GM19467 (cell line): ENCODE data around the gene C2CD2.
"Not testable (repeated sequence)": the region's sequence is repeated elsewhere in the genome, so short reads cannot be mapped to it uniquely, and the experiment has no call there.

ENCODE experiments used
- ATAC-seq: cut with Tn5 transposase; IDR thresholded peaks from one replicate; pipeline ENCODE4 v1.9.1; 2021; ENCODE audit warnings: mild to moderate bottlenecking, moderate library complexity; ENCODE audit not compliant: unreplicated experiment

C2CD2 gene

GRCh38 chr21:41959697-41960096 lies 5.9 kb upstream of the C2CD2 start:
- ATAC-seq: not testable (repeated sequence)

DNA sequence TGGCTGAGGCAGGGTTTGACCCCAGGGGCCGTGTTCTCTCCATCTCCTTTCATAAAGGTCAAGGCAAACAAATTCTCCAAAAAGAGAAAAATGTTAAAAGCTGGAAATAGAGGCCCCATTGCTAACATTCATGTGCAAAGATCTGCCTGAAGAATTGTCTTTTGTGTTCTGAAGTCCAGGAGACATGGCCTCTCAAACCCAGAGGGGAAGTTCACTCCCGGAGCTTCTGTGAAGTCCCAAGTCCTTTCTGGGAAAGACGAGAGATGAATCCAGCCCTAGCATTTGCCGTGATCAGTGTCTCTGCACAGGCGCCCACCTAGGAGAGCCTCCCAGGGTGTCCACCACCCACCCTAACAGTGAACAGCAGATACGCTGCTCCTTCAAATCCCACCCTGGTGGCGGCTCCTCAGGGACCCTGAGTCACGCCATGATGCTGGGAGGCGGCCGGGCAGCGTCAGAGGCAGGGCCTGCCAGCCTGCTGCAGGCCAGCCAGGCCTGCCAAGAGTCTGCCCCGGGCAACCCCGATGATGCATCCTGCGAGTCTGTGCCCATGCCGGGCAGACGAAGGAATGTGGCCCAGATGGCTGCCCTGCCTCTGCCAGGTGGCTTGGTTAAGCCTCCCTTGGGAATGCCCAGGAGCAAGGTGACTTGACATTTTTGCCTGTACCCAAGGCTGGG lies 5.2 kb upstream of the C2CD2 start:
- no peak for ATAC-seq

- no peak for ATAC-seq
Observed at GRCh38 chr21:41957991-41958766, 4.4 kb upstream of the C2CD2 start.

GRCh38 chr21:41956926-41957729 lies 3.3 kb upstream of the C2CD2 start:
- ATAC-seq: no peak

GRCh38 chr21:41955516-41955915 lies 1.7 kb upstream of the C2CD2 start:
- no peak for ATAC-seq

GRCh38 chr21:41954654-41955499 lies 1.1 kb upstream of the C2CD2 start:
- ATAC-seq: no peak

GRCh38 chr21:41953249-41953830 lies 478 bp downstream of the C2CD2 start:
- ATAC-seq: peak; percentile 28

DNA sequence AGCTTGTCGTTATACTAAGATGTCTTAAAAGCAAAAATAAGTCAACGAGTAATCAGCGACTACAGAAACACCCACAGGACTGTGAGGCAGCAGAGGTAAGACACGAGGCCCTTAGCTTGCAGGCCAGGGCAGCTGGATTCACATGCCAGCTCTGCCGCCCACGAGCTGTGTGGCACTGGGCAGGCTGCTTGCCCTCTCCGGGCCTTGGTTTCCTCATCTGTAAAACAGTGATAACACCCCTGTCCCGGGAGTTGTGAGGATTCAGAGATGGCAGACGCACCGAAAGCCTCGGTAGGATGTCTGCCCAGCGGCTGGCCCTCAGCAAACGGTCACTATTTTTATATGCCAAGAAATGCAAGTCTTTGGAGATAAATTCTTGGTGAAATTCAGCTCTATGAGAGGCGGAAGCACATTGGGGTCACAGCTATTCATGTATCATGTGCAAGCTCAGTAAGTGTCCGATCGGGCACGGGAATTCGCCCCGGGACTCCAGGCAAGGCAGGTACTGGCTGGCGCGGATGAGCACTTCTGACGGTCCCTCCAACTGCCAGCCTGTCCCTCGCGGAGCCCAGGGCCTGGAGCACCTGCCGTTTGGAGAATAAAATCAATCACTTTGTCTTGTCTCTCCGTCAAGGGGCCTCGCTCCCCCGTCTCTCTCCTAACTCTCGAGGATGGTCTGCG lies 1.1 kb downstream of the C2CD2 start:
- ATAC-seq: no peak

- no peak for ATAC-seq
Observed at GRCh38 chr21:41951876-41952567, 1.8 kb downstream of the C2CD2 start.

- ATAC-seq: no peak
Observed at GRCh38 chr21:41950941-41951351, 2.9 kb downstream of the C2CD2 start.

DNA sequence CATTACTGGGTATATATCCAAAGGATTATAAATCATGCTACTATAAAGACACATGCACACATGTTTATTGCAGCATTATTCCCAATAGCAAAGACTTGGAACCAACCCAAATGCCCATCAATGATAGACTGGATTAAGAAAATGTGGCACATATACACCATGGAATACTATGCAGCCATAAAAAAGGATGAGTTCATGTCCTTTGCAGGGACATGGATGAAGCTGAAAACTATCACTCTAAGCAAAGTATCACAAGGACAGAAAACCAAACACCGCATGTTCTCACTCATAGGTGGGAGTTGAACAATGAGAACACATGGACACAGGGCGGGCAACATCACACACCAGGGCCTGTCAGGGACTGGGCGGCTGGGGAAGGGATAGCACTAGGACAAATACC lies 4.2 kb downstream of the C2CD2 start:
- ATAC-seq: not testable (repeated sequence)

DNA sequence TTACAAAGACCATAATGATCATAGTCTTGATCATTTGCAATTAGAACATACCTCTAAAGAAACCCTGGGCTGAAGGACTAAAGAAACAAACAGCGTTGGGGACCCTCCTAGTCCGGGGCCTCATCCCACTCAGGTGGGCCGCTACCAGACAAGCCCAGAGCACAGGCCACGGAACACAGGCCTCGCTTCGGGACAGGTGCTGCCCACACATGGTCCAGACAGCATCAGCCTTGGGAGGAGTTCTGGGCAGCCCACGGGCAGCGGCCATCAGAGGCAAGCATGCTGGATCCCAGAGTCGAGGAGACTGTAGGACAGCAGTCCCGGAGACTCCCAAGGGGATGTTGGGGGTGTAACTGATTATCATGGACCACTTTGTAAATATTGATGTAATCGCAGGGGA lies 4.9 kb downstream of the C2CD2 start:
- no peak for ATAC-seq

DNA sequence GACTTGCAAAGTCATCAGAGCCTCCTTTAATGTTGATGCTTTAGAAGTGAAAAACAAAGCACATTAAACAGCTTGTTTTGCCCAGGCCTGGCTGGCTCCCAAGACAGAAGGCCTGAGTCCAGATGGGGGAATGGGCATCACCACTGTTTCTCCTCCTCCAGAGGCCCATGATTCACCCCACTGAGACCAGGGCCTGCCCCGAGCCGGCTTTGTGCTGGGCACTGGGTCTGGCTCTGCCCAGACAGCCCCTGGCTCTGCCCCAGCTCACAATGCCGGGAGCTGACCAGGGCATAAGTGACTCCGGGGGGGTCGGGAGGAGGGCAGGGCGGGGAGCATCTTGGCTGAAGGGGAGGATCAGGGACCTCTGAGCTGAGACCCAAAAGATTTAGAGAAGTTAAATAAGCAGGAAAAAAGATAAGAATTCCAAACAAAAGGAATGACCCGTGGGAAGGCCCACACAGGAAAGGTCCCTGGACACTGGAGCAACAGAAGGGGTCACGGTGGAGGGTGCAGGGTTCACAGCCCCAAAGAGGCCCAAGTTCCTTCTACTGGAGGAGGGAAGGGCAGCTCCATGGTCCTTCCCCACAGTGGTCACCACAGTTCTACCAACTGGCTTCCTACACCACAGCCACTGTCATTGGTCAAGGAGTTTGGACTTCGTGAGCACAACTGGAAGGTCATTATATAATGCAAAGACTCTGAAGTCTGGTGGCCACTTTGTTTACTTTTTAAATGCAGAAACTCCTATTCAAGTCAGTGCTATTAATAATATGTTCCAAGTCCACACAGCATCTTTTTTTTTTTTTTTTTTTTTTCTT lies 5.5 kb downstream of the C2CD2 start:
- ATAC-seq: no peak

GRCh38 chr21:41945982-41946381 lies 7.8 kb downstream of the C2CD2 start:
- ATAC-seq: no peak

DNA sequence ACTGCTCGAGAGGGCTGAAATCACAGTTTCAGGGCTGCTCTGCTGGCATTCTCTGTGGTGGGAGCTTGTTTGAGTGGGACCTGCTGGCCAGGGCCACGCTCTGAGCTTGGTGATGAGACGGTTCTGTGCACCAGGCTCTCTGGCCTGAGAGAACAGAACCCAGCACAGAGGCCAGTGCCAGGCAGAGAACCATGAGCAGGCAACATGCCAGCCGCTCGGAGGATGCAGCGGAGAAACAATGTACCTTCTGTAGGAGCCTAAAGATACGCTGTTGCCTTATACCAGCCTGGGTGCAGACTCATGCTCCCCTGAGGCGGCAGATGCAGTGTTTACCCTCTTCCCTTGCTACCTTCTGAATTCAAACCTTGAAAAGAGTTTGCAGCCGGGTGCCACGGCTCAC lies 10.0 kb downstream of the C2CD2 start:
- ATAC-seq: no peak

- no peak for ATAC-seq
Observed at GRCh38 chr21:41942457-41942856, 11.4 kb downstream of the C2CD2 start.

DNA sequence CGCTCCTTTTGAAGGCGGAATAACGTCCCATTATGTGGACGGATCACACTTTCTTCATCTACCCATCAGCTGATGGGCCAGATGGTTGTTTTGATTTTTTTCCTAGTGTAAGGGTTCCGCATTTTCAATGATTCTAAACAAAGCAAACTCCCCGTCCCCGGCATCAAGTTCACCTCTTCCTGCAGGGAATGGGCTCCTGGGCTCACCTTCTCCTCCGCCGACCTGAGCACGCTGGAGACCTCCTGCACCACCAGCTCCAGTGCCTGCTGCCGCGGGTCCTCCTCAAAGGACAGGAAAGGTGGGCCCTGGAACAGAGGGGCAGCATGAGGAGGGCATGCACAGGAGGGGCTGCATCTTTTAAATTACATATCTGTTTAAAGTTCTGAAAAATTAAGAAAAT lies 11.9 kb downstream of the C2CD2 start:
- ATAC-seq: no peak

DNA sequence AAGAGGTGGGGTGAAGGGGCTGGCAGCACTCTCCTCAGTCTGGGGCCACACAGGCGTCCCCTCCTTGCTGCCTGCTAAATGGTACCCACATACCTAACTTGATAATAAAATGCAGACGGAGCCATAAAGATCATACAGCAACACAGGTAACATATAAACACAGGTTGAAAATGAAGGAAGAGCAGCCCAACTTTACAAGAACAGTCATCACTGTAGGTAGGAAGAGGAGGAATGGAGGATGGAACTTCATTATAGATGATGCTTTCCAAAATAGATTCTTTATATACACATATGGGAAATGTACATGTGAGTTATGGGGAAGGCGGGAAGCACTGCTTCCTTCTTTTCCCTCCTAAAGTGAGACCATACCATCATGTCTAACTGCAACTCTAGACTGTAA lies 13.4 kb downstream of the C2CD2 start:
- no peak for ATAC-seq
